Measurements from ENCODE around the gene BNC1. TPM values are rescaled to one million over a fixed set of nuclear protein-coding genes. Genes with fewer than 3 reads are reported as not detected.

The BNC1 gene, protein sequence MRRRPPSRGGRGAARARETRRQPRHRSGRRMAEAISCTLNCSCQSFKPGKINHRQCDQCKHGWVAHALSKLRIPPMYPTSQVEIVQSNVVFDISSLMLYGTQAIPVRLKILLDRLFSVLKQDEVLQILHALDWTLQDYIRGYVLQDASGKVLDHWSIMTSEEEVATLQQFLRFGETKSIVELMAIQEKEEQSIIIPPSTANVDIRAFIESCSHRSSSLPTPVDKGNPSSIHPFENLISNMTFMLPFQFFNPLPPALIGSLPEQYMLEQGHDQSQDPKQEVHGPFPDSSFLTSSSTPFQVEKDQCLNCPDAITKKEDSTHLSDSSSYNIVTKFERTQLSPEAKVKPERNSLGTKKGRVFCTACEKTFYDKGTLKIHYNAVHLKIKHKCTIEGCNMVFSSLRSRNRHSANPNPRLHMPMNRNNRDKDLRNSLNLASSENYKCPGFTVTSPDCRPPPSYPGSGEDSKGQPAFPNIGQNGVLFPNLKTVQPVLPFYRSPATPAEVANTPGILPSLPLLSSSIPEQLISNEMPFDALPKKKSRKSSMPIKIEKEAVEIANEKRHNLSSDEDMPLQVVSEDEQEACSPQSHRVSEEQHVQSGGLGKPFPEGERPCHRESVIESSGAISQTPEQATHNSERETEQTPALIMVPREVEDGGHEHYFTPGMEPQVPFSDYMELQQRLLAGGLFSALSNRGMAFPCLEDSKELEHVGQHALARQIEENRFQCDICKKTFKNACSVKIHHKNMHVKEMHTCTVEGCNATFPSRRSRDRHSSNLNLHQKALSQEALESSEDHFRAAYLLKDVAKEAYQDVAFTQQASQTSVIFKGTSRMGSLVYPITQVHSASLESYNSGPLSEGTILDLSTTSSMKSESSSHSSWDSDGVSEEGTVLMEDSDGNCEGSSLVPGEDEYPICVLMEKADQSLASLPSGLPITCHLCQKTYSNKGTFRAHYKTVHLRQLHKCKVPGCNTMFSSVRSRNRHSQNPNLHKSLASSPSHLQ
- 0.63 to 0.85 TPM (median 0.65 TPM) in 5 replicates for total RNA-seq (2022; extraction: Qiagen RNA extraction)

GRCh38 chr15:83284559-83285283 is at the start of gene BNC1:
Gene BNC1, minus strand, starts transcription at chr15:83284664. Its CDS starts 36 bp downstream, at chr15:83284628.

GRCh38 chr15:83207660-83208366 is 76.7 kb downstream of the BNC1 start, which contains the start of gene HDGFL3:
Gene HDGFL3, minus strand, starts transcription at chr15:83207823. Its CDS starts 409 bp downstream, at chr15:83207414.

Other genes with a start within 250 kb of the BNC1 start
- gene BTBD1, start 217.4 kb downstream of the BNC1 start, total RNA-seq (2022; extraction: Qiagen RNA extraction), result 50.7 to 60.0 TPM (median 55.2 TPM) in 5 replicates
- gene TM6SF1, start 177.0 kb downstream of the BNC1 start, total RNA-seq (2022; extraction: Qiagen RNA extraction), result 0.09 to 0.13 TPM (median 0.10 TPM) in 4 of 5 replicates, not detected in the other
- gene HDGFL3, start 76.8 kb downstream of the BNC1 start, total RNA-seq (2022; extraction: Qiagen RNA extraction), result 43.5 to 65.3 TPM (median 47.9 TPM) in 5 replicates
- 0.25 to 0.62 TPM (median 0.51 TPM) in 5 replicates for gene SH3GL3, start 162.7 kb upstream of the BNC1 start, total RNA-seq (2022; extraction: Qiagen RNA extraction)

Data from A549 treated with AZD2906 at 1 μM for 4 hours (cell line).